GM21723 (cell line): ENCODE measurements around the gene ZP1.
"Not testable (repeated sequence)": the region's sequence is repeated elsewhere in the genome, so short reads cannot be mapped to it uniquely, and the experiment has no call there.

Experiments used
- ATAC-seq: cut with Tn5 transposase; IDR thresholded peaks from one replicate; pipeline ENCODE4 v1.9.1; 2021; ENCODE audit warnings: mild to moderate bottlenecking, moderate library complexity; ENCODE audit not compliant: unreplicated experiment

Gene ZP1

DNA sequence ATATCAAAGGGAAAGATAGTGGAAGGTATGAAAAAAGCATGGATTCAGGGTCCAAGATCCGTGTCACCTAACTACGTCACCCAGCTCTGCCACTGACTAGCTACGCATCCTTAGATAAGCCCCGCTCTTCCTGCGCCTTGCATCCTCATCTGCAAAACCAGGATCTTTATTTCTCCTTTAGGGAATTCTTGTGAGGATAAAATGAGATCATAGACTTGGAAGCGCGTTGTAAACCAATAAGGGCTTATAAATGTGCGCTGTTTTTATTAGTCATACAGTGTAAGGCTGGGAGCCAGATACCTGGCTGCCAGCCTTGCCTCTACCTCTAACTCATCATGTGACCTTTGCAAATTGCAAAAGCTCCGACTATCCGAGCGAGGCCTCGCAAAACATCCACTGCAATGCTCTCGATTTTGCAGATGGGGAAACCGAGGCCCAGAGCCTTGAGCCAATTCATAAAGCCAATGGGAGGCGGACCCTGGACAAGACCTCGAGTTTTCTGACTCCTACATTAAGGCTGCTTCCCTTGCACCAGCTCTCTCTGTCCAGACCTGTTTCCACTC lies 38.3 kb downstream of the ZP1 start:
- ATAC-seq, result no peak

DNA sequence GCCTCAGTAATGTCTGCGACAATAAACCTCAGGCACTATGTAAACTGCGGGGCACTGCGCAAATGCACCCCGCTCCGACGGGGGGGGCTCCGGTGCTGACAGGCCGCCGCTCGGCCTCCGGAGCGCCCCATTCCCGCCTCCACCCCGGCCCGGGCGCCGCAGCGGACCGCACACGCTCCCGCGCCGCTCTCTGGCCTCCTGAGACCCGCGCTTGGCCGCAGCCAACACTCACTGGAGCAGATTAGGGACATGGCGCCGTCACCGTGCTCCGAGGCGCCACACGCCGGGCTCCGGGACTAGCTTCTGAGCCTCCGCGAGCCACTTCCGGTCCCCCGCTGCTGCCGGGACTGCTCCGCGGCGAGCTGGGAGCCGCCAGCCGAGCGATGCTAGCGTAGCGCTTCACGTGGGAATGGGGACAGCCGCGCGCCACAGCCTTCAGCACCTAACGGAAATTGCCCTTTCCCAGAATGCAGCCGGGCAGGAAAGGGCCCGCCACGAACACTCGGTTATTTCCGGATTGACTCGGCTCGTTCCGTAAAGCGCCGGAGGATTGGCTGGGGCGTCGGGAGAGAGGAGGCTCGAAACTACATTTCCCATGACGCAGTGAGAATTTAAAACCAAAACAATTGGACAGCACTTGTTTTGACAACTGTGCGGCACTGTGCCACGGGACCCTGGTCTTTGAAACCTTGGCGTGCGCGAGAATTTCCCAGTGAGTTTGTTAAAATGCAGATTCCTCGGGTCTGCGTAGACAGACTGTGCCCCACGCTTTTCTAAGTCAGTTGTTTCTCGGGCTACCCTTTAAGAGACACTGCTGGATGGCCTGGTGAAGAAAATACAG lies 39.0 kb downstream of the ZP1 start, which contains the start of gene PRPF19:
Gene PRPF19, minus strand, starts transcription at position 454 of the 841 bp plus-strand sequence. Its CDS starts 203 bp downstream, at position 251.
- peak; percentile 71 for ATAC-seq

DNA sequence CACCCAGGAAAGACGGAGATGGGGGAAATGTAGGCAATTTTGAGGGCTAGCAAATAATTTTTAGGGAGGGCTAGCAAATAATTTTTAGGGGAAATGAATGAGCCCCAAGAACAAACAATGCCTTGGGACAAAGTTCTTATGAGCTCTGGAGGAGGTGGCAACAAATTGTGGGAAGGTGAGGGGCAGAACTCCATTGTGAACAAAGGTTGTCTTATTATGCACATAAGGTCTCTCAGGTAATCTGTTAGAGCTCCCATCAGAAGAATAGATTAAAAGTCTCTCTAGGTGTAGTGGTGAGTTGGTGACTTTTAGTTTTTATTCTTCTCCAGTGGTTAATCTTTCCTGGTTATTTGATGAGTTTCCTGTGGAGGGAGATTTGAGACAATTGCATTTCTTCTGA lies 41.5 kb downstream of the ZP1 start:
- no peak for ATAC-seq

DNA sequence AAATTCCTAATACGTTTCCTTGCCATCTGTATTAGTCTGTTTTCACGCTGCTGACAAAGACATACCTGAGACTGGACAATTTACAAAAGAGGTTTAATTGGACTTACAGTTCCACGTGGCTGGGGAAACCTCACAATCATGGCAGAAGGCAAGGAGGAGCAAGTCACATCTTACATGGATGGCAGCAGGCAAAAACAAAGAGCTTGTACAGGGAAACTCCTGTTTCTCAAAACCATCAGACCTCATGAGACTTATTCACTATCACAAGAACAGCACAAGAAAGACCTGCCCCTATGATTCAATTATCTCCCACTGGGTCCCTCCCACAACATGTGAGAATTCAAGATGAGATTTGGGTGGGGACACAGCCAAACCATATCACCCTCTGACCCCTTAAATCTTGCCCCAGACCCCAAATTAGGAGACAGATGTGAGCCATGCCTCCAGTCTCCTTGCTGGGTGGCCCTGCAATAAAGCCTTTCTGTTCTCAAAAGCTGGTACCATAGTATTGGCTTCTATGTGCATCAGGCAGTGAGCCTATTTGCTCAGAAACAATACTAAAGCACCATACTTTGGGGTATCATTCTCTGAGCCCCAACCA lies 42.4 kb downstream of the ZP1 start:
- ATAC-seq, result not testable (repeated sequence)

DNA sequence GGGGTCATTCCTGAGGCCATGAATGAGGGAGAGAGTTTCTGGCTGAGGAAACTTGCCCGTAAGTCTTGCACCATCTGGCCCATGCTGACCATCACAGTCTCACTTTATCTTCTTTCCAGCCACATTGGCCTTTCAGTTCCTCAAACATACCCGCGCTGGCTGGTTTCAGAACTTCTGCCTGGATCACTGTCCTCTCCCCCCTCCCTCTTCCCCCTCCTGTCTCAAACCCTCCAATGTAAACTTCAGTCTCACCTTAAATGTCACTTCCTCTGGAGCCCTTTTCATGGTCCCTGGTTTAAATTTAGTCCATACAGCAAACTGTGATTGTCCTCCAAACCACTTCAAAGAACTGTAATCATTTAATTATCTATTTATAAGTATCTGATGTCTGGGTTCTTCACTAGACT lies 42.9 kb downstream of the ZP1 start:
- ATAC-seq, result peak; percentile 40

DNA sequence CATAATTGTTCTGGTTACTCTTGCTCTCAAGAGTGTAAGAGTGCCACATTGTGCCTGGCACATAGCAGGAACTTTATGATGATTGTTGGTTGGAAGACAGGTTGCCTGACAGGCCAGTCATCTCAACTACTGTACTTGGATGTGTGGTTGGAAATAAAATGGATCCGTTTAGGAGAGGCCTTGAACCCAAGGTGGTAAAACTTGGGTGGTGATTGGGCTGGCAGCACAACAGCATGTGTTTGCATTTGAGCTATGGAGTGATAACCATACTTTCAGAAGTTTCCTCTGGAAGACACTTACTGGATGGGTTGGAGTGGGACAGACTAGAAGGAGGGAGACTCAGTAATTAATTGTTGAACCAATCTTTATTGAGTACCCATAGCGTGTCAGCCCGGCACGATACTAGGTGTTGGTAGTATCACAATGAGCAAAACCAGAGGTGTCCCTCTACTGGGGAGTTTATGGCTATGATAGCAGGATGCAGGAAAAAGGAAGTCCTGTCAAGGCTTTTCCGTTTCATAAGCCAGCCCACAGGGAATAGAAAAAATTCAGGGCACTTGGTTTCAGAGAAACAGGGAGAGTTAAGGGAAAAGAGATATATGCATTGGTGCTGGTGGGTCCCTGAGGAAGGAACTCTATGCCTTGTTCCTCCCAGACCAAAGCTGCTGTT lies 43.5 kb downstream of the ZP1 start:
- ATAC-seq, result no peak

DNA sequence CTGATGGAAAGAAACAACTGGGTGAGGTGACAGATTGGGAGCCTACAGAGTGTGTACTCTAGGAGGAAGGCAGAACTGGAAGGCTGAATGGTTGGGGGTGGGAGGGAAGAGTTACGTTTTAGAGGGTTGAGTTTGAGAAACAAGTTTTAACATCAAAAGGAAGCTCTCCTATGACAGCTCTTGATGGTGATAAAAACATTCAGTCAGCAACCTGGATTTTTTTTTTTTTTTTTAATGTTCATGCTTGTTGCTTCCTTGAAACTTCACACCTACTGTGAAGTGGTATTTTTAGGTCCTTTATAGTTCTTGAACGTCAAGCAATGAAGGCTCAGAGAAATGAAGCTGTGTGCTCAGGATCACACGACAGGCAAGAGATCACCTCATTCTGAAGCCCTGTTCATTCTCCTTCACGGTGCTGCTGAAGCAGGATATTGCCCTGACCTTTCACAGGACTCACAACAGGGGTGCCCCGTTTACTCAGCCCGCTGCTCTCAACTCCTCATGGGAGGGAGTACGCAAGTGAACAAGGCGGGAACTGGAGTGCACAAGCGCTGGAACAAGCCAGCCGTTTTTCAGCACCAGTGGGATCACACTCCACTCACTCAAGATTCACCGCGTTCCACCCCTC lies 45.0 kb downstream of the ZP1 start:
- ATAC-seq, result no peak

DNA sequence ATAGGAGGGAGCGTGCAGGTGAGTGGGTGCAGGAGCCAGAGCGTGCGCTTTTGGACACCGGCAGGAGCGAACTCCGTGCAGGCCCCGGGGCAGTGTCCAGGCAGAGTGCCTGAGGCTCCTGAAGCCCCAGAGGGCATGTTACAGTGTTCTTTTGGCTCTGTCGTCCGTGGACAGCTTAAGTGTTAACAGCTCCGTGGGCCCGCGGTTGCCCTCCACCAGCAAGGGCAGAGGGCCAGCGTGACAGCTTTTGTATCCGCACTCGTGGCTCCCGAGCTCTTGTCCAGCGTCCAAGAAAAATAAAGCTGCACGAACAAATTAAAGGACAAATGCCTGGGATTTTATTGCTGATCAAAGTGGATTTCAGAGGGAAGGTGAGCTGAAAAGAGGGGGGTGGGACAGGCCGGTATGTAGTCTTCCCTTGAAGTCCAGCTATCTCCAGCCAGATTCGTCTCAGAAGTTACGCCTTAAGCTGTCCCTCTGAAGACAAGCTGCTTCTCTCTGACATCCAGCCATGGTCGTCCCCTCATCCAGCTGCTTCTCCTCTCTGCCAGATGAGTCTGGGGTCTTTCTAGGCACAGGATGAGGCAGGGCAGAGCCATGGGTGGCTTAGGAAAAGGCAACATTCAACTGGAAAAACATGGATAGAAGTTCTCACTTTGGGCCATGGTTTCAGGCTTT lies 45.6 kb downstream of the ZP1 start:
- no peak for ATAC-seq

DNA sequence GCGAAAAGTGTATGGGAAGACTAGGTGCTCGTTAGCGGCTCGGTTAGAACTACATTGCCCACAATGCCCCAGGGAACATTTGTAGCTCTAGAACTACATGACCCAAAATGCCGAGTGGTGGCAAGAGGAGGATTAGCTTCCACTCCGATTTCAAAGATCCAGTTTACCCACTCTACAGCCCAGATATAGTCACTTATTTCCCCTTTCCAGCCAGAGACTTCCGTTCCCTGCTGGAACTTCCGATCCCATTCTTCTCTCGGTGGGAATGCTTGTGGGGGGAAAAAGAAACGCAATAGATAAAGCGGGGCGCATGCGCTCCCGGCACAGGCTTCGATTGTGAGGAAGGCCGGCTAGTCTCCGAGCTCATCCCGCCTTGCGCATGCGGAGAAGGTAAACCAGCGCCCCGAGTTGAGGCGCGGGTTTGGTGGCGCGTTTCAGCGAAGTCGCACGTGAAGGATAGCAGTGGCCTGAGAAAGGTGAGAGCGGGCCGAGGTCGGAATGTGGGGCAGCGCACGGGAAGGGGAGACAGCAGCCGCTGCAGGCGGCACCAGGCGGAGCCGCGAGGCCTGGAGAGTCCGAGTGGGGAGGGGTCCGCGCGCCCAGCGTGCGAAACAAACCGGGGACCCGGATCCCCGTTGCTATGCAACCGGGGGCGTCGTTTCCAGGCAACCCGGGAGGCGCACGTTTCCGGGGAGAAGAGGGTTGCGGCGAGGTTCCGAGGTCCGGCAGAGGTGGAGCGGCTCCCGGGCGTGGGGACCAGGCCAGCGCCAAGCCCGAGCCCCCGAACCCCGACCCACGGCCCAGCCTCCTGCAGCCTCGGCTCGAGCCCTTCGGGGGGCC lies 46.7 kb downstream of the ZP1 start, which contains the start of gene TMEM109:
Gene TMEM109, plus strand, starts transcription at position 366 of the 840 bp plus-strand sequence. CDS start 5,536 bp downstream, outside the sequence.
- ATAC-seq, result peak; percentile 40

DNA sequence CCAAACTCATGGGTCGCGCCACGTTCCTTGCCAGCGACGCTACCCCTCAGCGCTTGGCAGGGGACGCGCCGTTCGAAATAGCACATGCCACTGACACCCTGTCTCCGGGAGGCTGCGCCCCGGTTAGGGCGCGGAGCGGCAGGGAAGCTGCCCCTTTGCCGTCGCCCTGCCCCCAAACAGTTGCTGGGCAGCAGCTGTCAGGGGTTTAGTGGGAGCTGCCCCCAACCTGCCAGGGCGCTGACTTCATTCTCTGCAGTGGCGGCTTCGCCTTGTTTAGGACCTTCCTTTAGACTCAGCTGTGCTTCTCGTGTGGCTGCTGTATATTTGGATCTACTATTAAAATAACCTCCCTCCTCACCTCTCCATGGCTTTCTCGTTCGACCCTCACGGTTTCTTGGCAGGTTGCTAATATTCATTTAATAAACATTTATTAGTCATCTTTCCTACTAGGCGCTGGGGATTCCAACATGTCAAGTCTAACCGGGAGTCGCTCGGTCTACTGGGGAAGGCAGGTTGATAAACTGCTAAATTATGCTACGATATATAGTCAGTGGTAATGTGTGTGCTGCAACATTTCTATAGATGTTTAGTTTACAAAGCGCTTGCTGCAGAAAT lies 47.4 kb downstream of the ZP1 start:
- peak; percentile 8 for ATAC-seq

DNA sequence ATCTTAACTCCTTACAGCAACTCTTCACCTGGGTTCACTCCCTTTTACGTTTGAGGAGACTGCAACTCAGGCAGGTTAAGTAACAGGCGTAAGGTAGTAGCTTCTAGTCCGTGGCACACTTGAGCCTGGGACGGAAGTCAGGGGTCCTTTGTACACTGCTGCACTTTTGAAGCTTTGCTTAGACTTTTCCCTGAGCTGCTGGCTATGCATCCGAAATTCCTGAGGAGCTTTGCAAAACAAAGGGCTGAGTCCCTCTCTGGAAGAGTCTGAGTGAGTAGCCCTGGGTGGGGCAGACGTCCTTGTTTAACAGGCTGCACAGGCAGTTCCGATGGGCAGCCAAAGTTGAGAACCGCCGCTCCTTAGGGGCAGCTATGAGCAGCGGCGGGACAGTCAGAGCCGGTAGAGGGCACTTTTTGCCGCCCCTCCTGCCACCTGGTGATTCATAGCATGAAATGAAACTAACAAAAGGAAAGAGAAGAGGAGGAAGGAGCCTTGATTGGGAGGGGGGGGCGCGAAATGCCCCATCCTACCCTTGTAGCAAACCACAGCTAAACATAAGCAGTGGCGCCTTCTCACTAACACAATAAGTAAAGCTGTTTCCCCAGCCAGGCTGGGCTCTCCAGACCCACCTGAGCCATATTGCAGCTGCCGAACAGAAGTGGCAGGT lies 48.0 kb downstream of the ZP1 start:
- peak; percentile 50 for ATAC-seq

DNA sequence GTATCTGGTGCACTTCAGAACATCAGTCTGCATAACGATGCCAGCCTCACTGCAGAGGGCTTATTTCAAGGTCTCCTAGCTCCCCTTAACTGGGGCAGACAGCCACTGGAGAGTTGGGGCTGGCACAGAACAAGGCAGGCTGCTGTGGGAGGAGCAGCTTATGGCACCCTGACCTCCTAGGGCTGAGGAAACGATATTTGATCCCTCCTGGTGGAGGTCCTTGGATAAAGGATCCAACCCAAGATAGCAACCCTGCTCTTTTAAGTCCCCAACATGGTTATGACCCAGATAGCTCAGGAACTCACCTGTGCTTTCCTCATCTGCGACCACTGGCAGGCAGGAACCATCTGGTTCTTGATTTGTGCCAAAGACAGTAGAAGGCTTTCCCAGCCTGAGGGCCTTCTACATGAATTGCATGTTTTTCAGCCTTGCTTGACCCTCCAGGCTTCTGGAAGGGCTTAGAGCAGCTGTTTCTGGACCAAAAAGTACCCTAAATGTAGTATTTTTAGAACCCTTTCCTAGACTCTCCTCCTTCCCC lies 49.4 kb downstream of the ZP1 start:
- no peak for ATAC-seq

DNA sequence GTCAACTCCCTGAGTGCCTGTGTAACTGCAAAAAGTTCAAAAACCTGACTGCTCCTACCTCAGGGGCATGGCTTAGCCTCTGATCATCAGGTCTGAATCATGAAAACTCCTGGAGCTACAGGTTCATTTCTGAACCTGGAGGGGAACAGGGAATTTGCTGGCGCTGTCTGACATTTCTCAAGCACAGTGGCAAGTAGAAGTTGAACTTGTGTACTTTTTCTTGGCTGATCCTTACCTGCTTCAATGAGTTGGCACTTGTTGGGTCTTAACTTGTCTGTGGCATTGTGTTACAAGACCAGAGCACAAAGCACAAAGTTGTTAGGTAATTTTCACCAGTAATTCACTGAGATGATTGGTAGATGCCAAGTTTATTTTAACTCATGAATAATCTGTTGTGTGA lies 49.9 kb downstream of the ZP1 start:
- ATAC-seq, result no peak

DNA sequence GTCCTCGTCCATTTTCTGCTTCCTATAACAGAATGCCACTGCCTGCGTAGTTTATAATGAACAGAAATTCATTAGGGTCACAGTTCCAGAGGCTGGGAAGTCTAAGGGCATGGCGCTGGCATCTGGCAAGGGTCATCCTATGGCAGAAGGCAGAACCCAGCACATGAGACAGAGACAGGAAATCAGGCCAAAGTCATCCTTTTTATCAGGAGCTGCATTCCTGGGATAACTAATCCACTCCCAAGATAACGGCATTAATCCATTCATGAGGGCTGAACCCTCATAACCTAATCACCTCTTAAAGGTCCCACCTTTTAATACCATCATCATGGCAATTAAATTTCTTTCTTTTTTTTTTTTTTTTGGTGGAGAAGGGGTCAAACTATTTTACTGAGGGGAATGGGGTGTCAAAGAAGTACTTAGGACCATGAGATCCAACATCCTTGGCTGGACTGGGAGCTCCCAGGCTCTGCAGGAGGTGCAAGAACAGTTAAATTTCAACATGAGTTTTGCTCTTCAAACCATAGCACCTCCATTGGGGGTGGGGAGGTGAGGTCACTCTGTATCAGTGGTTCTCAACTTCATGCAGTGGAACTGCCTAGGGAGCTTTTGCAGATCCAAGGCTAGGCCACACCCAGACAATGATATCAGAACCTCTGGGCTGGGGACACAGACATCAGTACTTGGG lies 51.1 kb downstream of the ZP1 start:
- ATAC-seq, result no peak

DNA sequence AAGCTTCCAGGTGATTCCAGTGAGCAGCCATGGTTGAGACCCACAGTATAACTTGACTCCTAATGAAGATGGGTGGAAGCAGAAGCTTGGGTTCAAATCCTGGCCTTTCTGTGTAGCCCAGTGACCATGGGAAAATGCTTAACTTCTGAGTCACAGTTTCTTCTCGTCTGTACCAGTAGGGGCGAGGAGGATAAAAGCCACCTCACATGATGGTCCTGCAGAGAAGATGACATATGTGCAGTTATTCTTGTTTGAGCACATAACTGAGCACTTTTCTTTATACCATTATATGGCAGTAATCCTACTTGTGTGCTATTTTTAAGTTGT lies 51.6 kb downstream of the ZP1 start:
- ATAC-seq, result no peak

DNA sequence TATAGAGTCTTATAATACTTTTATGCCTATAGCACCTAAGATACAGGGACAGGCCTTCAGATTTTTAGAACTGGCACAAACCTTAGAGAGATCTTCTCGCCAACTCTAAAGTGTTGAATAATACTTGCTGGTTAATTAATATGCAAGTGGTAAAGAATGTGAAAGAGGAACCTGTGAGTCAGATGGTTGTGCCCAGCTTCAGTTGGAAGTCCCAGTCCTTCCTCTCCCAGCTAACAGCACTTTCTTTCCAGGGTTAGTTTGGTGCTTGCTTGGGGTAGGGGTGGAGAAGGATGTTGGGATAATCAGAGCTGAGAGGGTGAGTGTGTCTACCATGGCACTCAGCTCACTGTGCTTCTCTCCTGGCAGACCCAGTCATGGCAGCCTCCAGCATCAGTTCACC lies 52.0 kb downstream of the ZP1 start:
- no peak for ATAC-seq

DNA sequence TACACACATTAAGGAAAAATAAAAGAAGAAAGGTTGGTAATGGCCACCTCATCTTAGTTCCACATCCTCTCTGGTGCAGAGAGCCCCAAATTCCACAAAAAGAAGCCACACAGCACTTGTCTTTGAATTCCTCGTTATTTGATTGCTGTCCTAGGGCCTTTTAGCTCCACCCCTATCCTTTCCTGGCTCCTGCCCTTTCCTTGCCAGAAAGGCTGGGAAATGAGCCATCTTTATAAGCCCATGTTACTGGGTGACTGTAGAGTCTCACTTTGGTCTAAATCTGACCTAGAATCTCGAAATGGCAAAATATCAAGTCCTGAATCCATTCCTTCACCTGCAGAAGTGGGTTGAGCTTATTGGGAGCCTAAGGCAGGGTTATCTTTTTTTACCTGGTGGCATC lies 52.6 kb downstream of the ZP1 start:
- ATAC-seq, result no peak

DNA sequence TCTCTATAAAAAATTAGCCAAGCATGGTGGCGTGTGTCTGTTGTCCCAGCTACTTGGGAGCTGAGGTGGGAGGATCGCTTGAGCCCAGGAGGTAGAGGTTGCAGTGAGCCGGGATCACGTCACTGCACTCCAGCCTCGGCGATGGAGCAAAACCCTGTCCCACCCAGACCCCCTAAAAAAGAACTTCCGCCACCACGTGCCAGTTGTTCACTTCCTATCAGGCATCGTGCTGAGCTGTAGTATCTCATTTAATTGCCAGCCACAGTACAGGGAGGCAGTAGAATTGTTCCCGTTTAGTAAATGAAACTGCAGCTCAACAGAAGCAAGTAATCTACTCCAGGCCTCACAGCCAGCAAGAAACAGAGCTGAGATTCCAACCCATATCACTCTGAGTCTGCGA lies 53.9 kb downstream of the ZP1 start:
- ATAC-seq, result no peak
